COLO829 (cell line): ENCODE results near the gene RNF207.
"Not testable (repeated sequence)": the region's sequence is repeated elsewhere in the genome, so short reads cannot be mapped to it uniquely, and the experiment has no call there.

ENCODE experiments used
- DNase-seq: peaks from one replicate; pipeline ENCODE4 v3.0.0; 2012; ENCODE audit warnings: low spot score

Gene RNF207

GRCh38 chr1:6200188-6200809, 5.6 kb upstream of the RNF207 start:
- DNase-seq, result no peak

GRCh38 chr1:6202256-6202655, 3.7 kb upstream of the RNF207 start:
- no peak for DNase-seq

GRCh38 chr1:6206520-6206855, 569 bp downstream of the RNF207 start:
- no peak for DNase-seq

- DNase-seq, result no peak
These were observed 1.4 kb downstream of the RNF207 start for GRCh38 chr1:6207075-6207885.

GRCh38 chr1:6207921-6208320, 2.0 kb downstream of the RNF207 start:
- no peak for DNase-seq

- peak; percentile 57 for DNase-seq
These were observed 3.1 kb downstream of the RNF207 start for GRCh38 chr1:6208723-6209660.

- no peak for DNase-seq
These were observed 4.0 kb downstream of the RNF207 start for GRCh38 chr1:6209661-6210580.

- DNase-seq, result no peak
These were observed 4.9 kb downstream of the RNF207 start for GRCh38 chr1:6210591-6211355.

GRCh38 chr1:6211731-6212130, 5.8 kb downstream of the RNF207 start:
- DNase-seq, result no peak

- DNase-seq, result no peak
These were observed 6.5 kb downstream of the RNF207 start for GRCh38 chr1:6212193-6212959.

GRCh38 chr1:6218375-6219164, 12.7 kb downstream of the RNF207 start:
- no peak for DNase-seq

GRCh38 chr1:6219641-6220040, 13.7 kb downstream of the RNF207 start:
- DNase-seq, result not testable (repeated sequence)

- no peak for DNase-seq
These were observed 14.3 kb downstream of the RNF207 start for GRCh38 chr1:6220236-6220635.

- DNase-seq, result no peak
These were observed 15.4 kb downstream of the RNF207 start for GRCh38 chr1:6221210-6221784.

- DNase-seq, result no peak
These were observed 16.7 kb downstream of the RNF207 start for GRCh38 chr1:6222636-6223035.

- no peak for DNase-seq
These were observed 17.7 kb downstream of the RNF207 start for GRCh38 chr1:6223617-6224016.

- DNase-seq, result no peak
These were observed 18.8 kb downstream of the RNF207 start for GRCh38 chr1:6224718-6225117.

GRCh38 chr1:6225651-6226050, 19.7 kb downstream of the RNF207 start:
- DNase-seq, result no peak

GRCh38 chr1:6233376-6233775, 27.5 kb downstream of the RNF207 start:
- no peak for DNase-seq
